Measurements from ENCODE around the gene TMEM178B.

DNA sequence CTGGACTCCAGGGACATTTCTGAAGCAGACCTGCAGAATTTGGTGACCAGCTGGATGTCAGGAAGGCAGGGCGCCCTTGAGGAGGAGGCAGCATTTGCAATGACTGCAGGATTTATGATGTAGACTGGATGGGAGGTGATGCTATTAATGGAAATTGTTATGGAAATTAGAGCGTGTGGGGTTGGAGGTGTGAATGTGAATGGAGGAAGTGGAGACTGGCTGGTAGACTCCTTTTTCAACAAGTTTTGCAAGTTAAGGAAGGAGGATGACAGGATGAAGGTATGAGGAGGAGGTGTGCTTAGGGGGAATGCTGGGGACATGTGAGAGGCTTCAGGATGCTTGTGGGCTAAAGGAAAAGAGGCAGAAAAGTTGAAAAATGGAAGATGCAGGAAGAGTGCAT, 137.0 kb downstream of the TMEM178B start:
- TF ChIP-seq, protein P1, sequence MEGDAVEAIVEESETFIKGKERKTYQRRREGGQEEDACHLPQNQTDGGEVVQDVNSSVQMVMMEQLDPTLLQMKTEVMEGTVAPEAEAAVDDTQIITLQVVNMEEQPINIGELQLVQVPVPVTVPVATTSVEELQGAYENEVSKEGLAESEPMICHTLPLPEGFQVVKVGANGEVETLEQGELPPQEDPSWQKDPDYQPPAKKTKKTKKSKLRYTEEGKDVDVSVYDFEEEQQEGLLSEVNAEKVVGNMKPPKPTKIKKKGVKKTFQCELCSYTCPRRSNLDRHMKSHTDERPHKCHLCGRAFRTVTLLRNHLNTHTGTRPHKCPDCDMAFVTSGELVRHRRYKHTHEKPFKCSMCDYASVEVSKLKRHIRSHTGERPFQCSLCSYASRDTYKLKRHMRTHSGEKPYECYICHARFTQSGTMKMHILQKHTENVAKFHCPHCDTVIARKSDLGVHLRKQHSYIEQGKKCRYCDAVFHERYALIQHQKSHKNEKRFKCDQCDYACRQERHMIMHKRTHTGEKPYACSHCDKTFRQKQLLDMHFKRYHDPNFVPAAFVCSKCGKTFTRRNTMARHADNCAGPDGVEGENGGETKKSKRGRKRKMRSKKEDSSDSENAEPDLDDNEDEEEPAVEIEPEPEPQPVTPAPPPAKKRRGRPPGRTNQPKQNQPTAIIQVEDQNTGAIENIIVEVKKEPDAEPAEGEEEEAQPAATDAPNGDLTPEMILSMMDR (IDR thresholded peaks at IDR 0.05) = no peak
- no peak for TF ChIP-seq POLR2A (IDR thresholded peaks at IDR 0.05)

Data from lower leg skin (tissue), 3 donors.